Hepatocyte (in vitro differentiated cells): ENCODE data around the gene IER5.

Experiments
- CTCF ChIP-seq: fragments of 200-600 bp; sonication (generic); IDR thresholded peaks from 2 replicates; pipeline ENCODE4 v1.5.1; 2016; ENCODE audit warnings: antibody characterized with exemption, mild to moderate bottlenecking; ENCODE audit not compliant: poor library complexity
- EZH2 ChIP-seq: fragments of 200-600 bp; sonication (generic); IDR thresholded peaks from 2 replicates; pipeline ENCODE4 v1.6.1; 2016; ENCODE audit warnings: antibody characterized with exemption, mild to moderate bottlenecking, borderline replicate concordance
- EZH2phosphoT487 ChIP-seq: fragments of 200-600 bp; sonication (generic); IDR thresholded peaks from one replicate; pipeline ENCODE4 v1.6.1; 2018; ENCODE audit warnings: antibody characterized with exemption, mild to moderate bottlenecking, low read depth, moderate library complexity; ENCODE audit not compliant: unreplicated experiment, severe bottlenecking

GRCh38 chr1:181113059-181113641, 24.6 kb downstream of the IER5 start:
- TF ChIP-seq CTCF = no peak
- no peak for TF ChIP-seq EZH2phosphoT487
- TF ChIP-seq EZH2 = no peak
